GM18520 (cell line): Measurements from ENCODE around the gene RNF43.

Source experiments
- ATAC-seq: cut with Tn5 transposase; IDR thresholded peaks from one replicate; pipeline ENCODE4 v1.9.1; 2021; ENCODE audit not compliant: unreplicated experiment

Gene RNF43

DNA sequence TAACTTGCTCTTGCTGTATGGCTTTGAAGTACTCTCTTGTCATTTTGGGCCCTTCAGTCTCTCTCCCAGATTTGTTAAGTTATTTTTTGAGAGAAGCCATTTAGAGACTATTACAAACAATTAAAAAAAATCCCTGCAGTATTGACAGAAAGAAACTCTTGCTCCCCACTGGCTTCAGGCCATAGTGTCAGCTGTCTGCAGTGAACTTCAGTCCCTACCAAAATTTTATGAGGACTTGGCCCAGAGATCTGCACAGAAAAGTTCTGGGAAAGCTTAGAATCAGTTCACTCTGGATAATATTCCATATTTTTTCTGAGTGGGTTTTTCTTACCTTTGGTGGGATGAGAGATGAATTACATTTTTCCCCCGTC, 34.5 kb downstream of the RNF43 start:
- no peak for ATAC-seq

DNA sequence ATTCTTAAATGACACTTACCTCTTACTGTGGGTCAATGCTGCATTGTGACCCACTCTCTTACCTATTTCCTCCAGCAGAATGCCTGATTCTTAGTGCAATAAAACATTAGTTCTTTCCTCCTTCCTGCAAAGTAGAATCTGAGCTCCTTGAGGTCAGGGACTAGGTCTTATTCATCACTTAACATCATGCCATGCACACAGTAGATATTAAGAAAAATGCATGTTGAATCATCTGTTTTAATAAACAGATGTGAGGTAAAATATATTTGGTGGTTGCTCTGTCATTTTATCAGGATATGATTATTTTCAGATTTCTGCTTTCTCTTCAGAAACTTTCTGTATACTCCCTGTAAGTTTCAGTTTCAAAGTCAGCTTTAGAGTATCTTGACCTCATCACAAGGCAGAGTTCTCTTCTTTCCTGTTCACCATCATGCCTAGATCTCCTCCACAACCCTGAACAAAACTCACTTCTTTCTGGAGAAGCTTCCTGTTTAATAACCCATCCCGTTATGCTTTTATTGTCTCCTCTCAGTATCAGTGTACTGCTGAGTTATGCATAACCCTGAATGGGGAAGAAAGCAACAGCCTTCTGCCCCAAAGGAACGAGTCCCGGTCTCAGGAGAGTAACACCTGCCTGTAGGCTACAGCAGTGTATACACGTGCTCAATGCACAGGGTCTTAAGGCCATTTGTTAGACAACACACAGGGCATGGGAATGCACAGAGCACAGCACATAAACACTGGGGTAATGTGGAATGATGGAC, 35.0 kb downstream of the RNF43 start:
- peak; percentile 52 for ATAC-seq

DNA sequence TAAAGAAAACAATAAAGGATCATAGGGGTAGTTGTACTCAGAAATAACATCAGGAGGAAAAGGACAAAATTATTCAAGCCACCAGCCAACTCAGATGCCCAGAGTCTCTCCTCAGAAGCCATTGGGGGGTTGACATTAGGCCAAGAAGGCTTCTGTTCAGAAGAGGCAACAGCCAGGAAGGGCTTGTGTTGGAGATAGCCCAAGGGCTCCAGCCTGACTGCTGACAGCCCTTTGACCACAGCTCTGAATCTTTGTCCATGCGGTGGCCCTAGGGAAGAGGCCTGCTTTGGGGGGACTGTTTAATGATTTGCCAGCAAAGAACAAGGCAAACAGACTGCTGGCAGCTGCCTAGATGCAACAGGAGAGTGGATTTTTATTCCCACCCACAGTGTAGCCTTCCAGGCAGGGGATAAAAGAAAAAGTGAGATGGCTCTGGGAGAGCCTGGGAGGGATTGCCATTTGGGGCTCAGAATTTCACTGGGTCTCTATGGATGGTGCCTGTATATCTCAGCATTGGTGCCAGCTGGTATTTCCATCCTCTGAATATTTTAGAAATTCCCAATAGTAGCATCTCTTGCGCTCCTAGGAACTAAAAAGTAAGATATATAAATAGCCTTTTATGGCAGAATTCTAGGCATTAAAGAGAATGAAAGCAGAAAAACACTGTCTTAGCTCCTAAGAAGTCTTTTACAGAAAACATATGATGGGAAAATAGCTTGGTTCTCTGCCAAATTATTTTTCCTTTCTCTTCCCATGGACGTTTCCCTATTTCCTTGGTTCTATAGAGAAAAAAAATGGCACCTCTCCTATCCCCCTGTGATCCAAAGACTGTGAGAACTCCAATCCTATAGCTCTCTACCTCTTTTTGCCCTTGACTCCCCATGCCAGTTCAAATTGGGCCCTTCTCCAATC, 36.0 kb downstream of the RNF43 start:
- no peak for ATAC-seq

DNA sequence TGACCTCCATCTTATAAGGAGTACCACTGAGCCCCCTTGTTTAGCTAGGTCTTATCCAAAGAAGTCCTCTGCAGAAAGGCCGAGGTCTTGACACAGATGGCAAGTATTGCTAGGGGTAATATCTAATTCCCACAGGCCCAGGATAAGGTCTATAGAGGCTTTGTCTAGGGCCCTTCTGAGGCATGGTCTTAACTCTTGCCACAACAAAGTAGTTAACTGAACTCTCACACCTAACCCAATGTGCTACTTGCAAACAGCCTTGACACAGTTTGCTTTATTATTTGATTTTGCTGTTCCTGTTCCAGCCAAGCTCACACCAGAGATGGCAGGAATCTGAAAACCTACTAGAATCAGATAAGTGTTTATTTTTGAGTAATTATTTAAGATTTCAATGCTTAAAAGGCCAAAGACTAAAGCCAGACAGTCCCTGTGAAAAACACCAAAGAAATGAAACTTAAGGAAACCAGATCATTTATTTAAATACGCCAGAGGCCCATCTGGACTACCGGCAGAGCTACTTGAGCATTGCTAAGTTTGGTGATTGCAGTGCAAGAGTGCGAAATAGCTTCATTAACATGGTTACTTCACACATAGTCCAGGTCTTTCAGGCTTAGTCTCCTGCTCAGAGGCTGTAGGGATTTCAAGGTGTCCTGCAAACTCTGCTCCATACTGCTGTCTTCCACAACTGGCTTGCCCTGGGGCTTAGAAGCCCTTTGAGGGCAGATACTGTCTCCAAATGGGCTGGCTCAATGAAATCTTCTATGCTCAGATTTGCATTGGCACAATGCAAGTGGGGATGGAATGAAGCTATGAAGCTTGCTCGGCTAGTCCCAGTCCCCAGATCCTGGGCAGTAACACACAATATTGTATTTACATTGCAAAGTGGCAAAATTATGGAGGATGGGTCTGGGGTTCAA, 36.9 kb downstream of the RNF43 start:
- no peak for ATAC-seq

DNA sequence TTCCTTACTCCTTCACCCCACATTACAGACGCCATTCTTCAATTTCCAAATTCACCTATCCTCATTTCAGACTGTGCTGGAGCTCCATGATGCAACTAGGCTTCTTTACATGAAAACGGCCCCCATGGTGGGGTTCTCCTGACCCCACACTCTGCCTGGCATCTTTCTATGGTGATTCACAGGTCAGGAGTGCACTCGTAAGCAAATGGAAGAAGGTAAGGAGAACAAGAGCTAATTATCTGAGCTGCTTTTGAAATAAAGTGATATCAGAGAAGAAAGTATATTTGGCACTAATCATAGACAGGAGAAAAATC, 37.9 kb downstream of the RNF43 start:
- no peak for ATAC-seq

DNA sequence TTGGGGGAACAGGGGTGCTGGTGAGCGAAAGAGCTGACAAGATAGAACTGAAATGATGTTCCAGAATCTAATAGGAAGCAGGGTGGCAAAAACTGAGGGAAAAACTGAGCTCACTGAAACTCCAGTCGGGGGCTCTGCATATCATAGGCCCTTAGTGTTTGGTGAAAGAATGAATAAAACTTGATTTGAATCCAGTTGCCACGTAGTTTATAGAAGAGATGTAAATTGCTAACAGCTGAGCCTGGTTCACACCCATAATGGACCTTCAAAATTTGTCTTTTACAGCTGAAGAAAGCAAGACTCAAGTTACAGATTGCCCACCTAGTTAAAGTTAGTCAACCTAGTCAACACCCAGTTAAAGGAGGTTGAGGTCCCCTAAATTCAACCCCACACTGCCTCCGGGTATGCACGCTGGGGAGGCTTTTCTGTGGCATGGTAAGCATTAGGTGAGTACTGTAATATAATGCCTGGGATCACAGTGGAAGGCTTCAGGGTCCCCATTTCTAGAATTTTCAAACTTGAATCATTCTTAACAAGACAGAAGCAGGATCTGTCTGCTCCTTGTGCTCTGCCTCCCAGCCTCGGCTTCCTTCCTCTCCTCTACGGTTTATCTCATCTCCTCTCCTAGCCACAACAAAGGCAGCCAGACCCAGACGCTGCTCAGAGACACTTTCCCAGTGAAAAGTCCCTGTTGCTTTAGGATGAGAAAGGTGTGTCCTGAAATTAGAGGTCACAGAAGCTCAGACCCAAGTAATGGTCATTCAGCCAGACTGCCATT, 38.4 kb downstream of the RNF43 start:
- ATAC-seq = no peak

DNA sequence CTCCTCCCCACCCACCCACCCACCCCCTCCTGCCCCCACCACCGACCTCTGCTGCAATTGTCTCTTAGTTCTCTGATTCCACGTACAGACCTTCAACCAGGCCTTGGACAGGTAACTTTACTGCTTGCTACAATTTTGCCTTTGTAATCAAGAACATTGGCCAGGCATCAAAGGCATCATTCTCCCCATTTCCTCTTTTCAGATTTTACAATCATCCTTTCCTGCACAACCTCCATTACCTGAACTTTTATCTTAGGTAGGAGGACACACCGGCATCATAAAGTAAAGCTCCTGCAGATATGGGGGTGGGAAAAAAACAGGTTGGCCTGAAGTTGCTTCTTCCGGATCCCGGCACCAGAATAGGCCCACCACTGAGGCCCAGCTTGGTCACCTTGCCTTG, 39.7 kb downstream of the RNF43 start:
- ATAC-seq = no peak

DNA sequence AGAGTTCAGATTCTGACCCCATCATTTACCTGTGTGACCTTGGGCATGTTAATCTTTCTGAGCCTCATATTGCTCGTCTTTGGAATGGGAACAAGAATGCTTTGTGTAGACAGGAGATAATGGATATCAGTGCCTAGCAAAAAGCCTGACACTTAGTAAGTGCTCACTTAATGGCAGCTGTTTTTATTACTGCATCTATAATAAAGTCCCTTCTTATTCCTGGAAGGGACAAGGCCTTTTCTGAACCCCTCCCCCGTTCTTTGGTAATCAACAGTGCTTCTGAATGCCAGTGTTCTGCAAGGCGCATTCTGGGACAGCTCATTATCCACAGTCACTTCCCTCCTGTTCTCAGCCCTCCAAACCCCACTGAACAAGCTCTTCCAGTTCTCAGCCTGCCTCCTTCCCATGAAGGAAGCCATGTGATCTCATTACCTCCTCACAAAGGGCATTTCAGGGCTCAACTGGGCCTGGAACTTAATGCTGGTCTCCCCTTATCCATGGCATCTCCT, 40.2 kb downstream of the RNF43 start:
- no peak for ATAC-seq

DNA sequence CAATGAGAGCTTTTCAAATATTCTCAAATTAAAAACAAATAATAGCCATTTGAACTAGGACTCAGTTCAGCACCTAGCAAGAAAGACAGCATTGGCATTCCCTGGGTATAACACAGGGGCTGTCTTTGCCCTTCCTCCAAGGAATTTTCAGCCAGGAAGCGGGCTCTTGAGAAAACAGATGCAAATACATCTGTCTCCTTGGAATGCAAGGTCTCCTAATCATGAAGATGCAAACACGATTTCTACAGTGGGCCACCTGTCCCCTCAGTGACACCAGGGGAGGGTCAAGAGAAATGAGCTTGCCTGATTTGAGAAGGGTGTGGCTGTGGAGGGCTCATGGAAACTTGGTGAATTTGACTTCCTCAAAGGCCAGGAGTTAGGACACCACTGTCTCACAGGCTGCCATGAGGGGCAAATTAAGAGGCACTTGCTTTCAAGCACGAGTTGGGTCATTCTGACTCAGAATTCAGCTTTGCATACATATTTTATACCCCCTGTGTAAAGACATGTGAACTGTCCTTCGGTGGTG, 40.8 kb downstream of the RNF43 start:
- ATAC-seq = no peak

DNA sequence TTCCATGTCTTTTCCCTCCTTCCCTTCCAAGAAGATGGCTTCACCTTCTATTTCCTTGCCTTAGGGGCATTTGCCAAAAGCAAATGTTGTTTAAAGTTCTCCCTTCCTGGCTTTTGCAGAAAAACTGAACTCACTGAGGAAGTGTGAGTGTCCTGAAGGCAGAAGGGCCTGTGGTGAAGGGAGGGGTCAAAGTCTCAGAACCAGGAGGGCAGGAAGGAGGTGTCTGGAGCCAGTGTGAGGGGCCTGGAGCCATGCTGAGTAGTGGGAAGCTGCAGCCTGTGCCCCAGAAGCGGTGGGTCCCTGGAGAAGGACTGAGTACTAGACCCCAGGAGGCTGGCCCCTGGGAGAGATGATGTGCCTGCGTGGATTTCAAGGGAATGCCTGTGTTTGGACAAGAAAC, 41.5 kb downstream of the RNF43 start:
- no peak for ATAC-seq

DNA sequence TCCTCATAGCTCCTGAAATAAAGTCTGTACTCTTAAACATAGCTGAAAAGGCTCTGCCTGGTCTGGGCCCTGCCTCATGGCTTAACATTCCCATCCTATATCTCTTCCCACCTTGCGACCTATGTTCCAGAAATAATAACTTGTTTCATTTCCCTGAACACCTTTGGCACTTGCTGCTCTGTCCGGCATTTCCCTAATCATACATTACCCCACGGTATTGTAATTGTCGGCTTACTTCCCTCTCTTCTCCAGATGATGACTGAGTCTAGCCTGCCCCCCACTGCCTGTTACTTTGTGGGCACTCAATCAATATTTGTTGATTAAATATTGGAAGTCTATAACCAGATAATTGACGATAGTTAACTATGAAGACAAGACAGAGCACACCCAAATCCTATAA, 42.1 kb downstream of the RNF43 start:
- ATAC-seq = no peak

DNA sequence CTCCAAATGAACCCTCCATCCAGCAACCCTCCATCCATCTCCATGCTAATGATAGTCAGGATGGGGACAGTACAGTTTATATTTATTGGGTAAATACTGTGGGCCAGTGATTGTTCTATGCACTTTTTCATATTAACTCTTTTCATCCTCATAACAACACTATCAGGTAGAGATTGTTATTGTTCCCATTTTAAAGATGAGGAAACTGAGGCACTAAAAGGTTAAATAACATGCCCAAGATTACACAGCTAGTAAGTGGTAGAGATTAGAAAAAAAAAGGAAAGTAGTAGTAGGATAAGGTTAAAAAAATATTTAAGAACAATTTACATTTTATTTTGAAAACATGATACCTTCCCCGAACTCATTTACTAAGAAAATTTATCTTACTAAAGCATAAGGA, 43.4 kb downstream of the RNF43 start:
- no peak for ATAC-seq

DNA sequence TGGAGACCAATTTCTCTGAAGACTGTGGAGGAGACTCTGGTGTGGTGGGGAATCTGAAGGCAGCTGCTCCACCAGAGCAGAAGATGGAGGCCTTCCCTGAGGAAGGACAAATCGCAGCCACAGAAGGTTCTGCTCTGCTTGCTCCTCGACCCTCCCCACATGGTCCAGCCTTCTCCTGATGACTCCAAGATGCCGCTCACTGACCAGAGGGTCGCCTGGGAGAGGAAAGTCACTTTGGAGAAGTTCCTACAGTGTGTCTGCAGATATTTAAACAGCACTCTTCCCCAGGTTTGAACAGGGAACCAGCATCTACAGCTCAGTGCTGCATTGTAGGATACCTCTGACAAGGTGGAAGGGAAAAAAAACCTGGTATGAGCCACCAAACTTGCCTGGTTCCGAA, 44.3 kb downstream of the RNF43 start:
- ATAC-seq = no peak

DNA sequence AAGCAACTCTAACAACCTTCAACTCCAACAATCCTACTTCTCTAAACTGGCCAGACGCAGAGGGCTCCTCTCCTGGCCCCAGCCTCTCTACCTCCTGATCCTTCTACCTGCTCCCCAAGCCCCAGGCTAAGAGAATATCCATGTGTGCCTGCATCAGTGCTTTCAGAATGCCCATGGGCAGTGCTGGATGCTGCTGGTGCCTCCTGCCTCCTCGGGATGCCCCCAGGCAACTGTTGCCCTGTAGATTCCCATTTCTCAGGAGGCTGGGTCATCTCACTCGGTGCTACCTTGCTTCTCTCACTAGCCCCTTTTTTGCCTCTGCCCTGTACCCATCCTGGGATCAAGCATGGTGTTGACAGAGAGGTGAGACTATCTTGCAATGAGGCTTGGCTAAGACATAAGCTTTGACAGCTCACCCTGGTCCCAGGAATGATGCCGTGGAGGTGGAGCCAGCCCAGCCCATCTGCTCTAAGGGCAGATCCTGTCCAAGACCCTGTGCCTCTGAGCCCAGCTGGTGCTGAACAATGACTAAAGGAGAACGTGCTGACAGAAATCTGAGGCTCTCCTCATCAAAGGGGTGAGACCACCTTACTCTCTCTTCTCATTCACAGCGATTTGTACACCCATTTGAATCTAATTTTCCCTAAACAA, 45.9 kb downstream of the RNF43 start:
- ATAC-seq = no peak

DNA sequence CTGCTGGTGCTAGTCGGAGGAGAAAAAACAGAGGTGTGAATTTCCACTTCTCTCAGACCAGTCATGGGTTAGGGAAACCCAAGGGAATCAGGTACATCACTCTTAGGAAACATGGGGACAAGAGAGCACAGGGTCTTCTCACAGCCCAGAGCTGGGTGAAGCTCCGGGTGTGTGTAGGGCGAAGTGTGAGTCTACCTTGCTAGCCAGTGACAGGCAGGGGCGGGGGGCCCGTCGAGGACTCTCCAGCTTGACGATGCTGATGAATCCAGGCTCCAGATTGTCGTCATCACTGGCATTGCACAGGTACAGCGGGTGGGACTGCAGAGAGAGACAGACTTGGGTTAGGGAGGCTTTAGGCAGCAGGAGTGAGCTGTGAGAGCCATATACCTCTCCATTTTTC, 46.6 kb downstream of the RNF43 start:
- no peak for ATAC-seq

DNA sequence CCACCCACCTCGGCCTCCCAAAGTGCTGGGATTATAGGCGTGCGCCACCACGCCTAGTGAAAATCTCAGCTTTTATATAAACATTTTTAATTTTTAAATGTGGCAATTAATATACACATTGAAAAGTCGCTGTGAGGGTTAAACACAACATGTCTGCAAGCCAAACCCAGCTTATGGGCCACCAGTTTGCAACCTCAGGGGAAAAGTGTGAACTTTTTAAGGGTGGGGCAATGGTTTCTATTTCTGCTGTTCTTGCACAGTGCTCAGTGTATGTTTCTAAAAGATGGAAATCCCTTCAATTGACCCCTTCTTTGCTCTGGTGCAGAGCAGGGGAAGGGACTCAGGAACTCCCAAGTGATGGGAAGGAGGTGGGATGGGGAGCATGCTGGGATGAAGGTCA, 47.0 kb downstream of the RNF43 start:
- no peak for ATAC-seq

DNA sequence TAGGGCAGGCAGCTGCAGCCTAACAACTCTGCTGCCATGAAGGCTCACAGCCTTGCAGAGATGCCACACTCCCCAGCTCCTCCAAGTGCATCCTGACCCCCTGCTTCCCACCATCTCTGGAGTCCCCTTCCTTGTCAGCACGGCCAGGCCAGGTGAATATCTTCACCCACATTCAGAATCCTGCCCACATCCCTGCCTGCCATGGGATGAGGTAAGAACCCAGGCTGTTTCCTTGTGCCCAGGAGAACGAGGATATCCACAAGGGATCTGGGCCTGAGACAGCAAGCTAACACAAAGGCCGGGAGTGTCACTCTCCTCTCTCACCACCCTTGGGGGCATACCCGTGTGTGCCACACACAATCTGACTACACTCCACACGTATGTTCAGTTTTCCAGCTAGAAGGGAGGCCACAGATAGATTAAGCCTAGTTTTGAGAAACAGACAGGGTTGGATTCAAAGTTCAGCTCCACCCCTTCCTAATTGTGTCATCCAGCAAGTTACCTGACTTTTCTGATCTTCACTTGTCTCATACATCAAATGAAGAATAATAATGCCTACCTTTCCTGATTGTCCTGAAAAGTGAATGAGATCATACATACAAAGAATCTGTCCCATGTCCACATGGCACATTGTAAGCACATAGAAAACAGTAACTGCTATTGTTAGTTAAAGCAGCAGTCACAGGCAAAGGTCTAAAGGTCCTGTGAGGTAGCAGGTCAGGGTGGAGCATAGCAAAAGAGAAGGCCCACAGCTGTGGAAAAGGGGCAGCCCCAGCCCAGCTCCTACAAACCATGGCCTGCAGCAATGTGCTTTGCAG, 47.9 kb downstream of the RNF43 start:
- ATAC-seq = no peak

DNA sequence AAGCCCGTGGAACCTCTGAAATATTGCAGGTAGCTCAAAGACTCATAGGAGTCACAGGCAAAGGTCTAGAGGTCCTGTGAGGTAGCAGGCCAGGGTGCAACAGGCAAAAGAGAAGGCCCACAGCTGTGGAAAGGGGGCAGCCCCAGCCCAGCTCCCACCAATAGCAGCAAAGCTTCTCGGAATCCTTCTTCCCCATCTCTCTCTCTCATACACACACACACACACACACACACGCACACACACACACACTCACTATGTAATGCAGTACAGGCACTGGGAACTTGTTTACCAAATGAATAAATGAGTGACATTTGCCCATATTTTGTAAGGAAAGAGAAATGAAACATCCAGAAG, 48.5 kb downstream of the RNF43 start:
- ATAC-seq = no peak
